Natural killer cell (primary cell): ENCODE measurements around the gene SNX12. TPM values are rescaled to one million over a fixed set of nuclear protein-coding genes. Genes with fewer than 3 reads are reported as not detected.

Source experiments
- ATAC-seq, 3 donors: fragments of 150-1000 bp in 2 of 3; fragments of 200-7000 bp in 1 of 3; cut with Tn5 transposase; 1 replicate in 1 of 3; 2 replicates in 2 of 3; pipeline ENCODE4 v1.10.0; 2021; ENCODE audit warnings: mild to moderate bottlenecking in 2 of 3, moderate library complexity in 2 of 3
- DNase-seq, 2 donors: peaks; one replicate each; pipeline versions ENCODE4 v3.0.0 to v3.0.0-alpha.2; 2013 to 2021; ENCODE audit warnings: mixed read lengths in 1 of 2
- H3K27ac ChIP-seq: one replicate; pipeline ENCODE4 v1.5.1; 2013; ENCODE audit warnings: mild to moderate bottlenecking, low read length
- H3K27me3 ChIP-seq: one replicate; pipeline ENCODE4 v1.6.1; 2013; ENCODE audit warnings: low read length; ENCODE audit not compliant: control insufficient read depth, insufficient read depth
- H3K36me3 ChIP-seq: one replicate; pipeline ENCODE4 v1.6.1; 2013; ENCODE audit warnings: low read length; ENCODE audit not compliant: control insufficient read depth, insufficient read depth
- H3K4me1 ChIP-seq: one replicate; pipeline ENCODE4 v1.6.1; 2013; ENCODE audit warnings: low read length; ENCODE audit not compliant: control insufficient read depth, insufficient read depth
- H3K4me3 ChIP-seq: one replicate; pipeline ENCODE4 v1.5.1; 2013; ENCODE audit warnings: low read length
- H3K9me3 ChIP-seq: one replicate; pipeline ENCODE4 v1.6.1; 2013; ENCODE audit warnings: low read length; ENCODE audit not compliant: control insufficient read depth, insufficient read depth
- H3K27ac Mint-ChIP-seq, 2 donors: one replicate each; pipeline ENCODE4 v1.8.0; 2022; ENCODE audit warnings: mild to moderate bottlenecking in 2 of 2, mixed read lengths in 2 of 2, moderate library complexity in 1 of 2
- H3K27me3 Mint-ChIP-seq, 2 donors: one replicate each; pipeline ENCODE4 v1.8.0; 2022; ENCODE audit warnings: low read depth in 2 of 2, mixed read lengths in 2 of 2
- H3K36me3 Mint-ChIP-seq: one replicate; pipeline ENCODE4 v1.8.0; 2022; ENCODE audit warnings: mixed read lengths
- H3K4me1 Mint-ChIP-seq, 2 donors: one replicate each; pipeline ENCODE4 v1.8.0; 2022; ENCODE audit warnings: mixed read lengths in 2 of 2
- H3K4me3 Mint-ChIP-seq: one replicate; pipeline ENCODE4 v1.8.0; 2022; ENCODE audit warnings: mild to moderate bottlenecking, moderate library complexity, mixed read lengths
- H3K9me3 Mint-ChIP-seq, 2 donors: one replicate each; pipeline ENCODE4 v1.8.0; 2022; ENCODE audit warnings: mixed read lengths in 2 of 2
- CTCF ChIP-seq: fragments of 200-600 bp; IDR thresholded peaks from one replicate; pipeline ENCODE4 v1.8.0; 2022; ENCODE audit warnings: antibody characterized with exemption
- WGBS: methylation state at CpG from one replicate; pipeline ENCODE4 v1.1.7; 2013; ENCODE audit warnings: missing lambda C conversion rate; ENCODE audit not compliant: insufficient coverage; 5-methylcytosine and 5-hydroxymethylcytosine counted together
- intact Hi-C: fragments of 100-400 bp; cut with micrococcal nuclease; formaldehyde crosslinking; loops from one replicate; pipeline ENCODE4 v1.14.2; 2022
- total RNA-seq, 4 donors: library from RNA; stranded (reverse); fragments of 120-200 nt in 1 of 4; gene quantifications; one replicate each; pipeline versions ENCODE4 v1.2.3 to v1.2.4, GENCODE V29; 2013 to 2022

SNX12 gene
- total RNA-seq, 3 donors from 2014 or later (not counting 1 experiment from before 2014, with no cell fraction given): 36.0 to 40.1 (median 38.6) TPM

- WGBS: 0% methylated on average over 1 of the region's 8 CpGs
- peaks cover 57 to 63% of the 10 kb centered on the region in 2 donors for H3K4me1 Mint-ChIP-seq
- no peaks in the 10 kb centered on the region for H3K9me3 ChIP-seq
- H3K36me3 ChIP-seq: peaks cover 29% of the 10 kb centered on the region
- peak within 1 kb of the TSS; percentile 100 for H3K27ac ChIP-seq
- H3K4me3 Mint-ChIP-seq: peak within 1 kb of the TSS; percentile 84
- H3K4me1 ChIP-seq: peaks cover 57% of the 10 kb centered on the region
- peak; percentile 76 to 95 (median 85) for ATAC-seq
- H3K4me3 ChIP-seq: peak within 1 kb of the TSS; percentile 74
- no peaks in the 10 kb centered on the region for H3K36me3 Mint-ChIP-seq
- H3K27me3 ChIP-seq: no peaks in the 10 kb centered on the region
- peak; percentile 60 to 92 for DNase-seq
- intact Hi-C loops: loop anchor here (2.0 to 5.0 kb wide), 3 partner anchors 14 to 256 kb away; partner anchors contain the start of genes SNX12 and TAF1
- TF ChIP-seq CTCF: no peak
- no peaks in the 10 kb centered on the region for H3K27me3 Mint-ChIP-seq
- peak within 1 kb of the TSS; percentile 97 to 99 for H3K27ac Mint-ChIP-seq
- H3K9me3 Mint-ChIP-seq: no peaks in the 10 kb centered on the region
Measured at GRCh38 chrX:71111141-71111843, 43.2 kb upstream of the SNX12 start, which contains the start of gene IL2RG. Gene IL2RG (minus strand): TSS chrX:71111577. CDS start chrX:71111539, 38 bp downstream.

DNA sequence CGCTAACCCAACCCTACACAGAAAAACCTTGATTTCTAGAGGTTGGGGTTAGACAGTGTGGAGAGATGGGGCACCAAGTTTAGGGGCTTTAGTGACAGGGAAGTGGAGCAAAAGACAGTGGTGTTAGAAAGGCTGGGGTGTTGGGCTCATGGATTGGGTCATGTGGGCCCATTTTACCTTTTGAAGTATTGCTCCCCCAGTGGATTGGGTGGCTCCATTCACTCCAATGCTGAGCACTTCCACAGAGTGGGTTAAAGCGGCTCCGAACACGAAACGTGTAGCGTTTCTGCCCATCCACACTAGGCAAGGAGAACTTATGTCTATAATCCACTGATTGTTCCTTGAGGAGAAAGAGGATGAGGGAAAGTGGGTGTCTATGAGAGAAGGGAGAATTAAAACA, 40.9 kb upstream of the SNX12 start:
- peaks cover 76 to 81% of the 10 kb centered on the region in 2 donors for H3K4me1 Mint-ChIP-seq

GRCh38 chrX:71107762-71108360, 39.7 kb upstream of the SNX12 start:
- Mint-ChIP-seq H3K27me3 (no peaks in the 10 kb centered on the region), H3K27ac (peak overlapping the region; percentile 97 to 99), H3K9me3 (no peaks in the 10 kb centered on the region), H3K4me3 (peak overlapping the region; percentile 84), H3K36me3 (peaks cover 5% of the 10 kb centered on the region), H3K4me1 (peaks cover 79 to 87% of the 10 kb centered on the region in 2 donors)
- H3K36me3 ChIP-seq: peaks cover 29% of the 10 kb centered on the region
- WGBS: 6% methylated on average over 5 of the region's 9 CpGs
- H3K4me3 ChIP-seq: peak overlapping the region; percentile 74
- intact Hi-C loops: loop anchor here (10.0 kb wide), 1 partner anchor 427 kb away; the partner anchor contains the start of gene OGT
- TF ChIP-seq CTCF: no peak
- H3K27me3 ChIP-seq: no peaks in the 10 kb centered on the region
- H3K9me3 ChIP-seq: no peaks in the 10 kb centered on the region
- peak overlapping the region; percentile 100 for H3K27ac ChIP-seq
- DNase-seq: peak in 1 of 2 donors; percentile 58
- ATAC-seq: peak; percentile 11 to 43 (median 18)
- H3K4me1 ChIP-seq: peaks cover 86% of the 10 kb centered on the region

More for the DNA sequence above, 40.9 kb upstream of the SNX12 start:
- Histone ChIP-seq H3K27ac (peak overlapping the region; percentile 100), H3K4me3 (peak overlapping the region; percentile 74), H3K4me1 (peaks cover 79% of the 10 kb centered on the region), H3K36me3 (peaks cover 29% of the 10 kb centered on the region), H3K27me3 (no peaks in the 10 kb centered on the region), H3K9me3 (no peaks in the 10 kb centered on the region)
- no peak for TF ChIP-seq CTCF
- peaks cover 5% of the 10 kb centered on the region for H3K36me3 Mint-ChIP-seq
- intact Hi-C loops: loop anchor here (10.0 kb wide), 1 partner anchor 426 kb away; the partner anchor contains the start of gene OGT
- no CpG with 5 or more reads among the region's 6 CpGs for WGBS
- H3K27ac Mint-ChIP-seq: peak overlapping the region; percentile 97 to 99
- DNase-seq (peak in 1 of 2 donors; percentile 52), ATAC-seq (no peak)
- H3K27me3 Mint-ChIP-seq: no peaks in the 10 kb centered on the region
- H3K4me3 Mint-ChIP-seq: peak overlapping the region; percentile 84
- no peaks in the 10 kb centered on the region for H3K9me3 Mint-ChIP-seq
